GM19023 (cell line): ENCODE results near the gene F7.
"Not testable (repeated sequence)": the region's sequence is repeated elsewhere in the genome, so short reads cannot be mapped to it uniquely, and the experiment has no call there.

Experiments used
- ATAC-seq: cut with Tn5 transposase; IDR thresholded peaks from one replicate; pipeline ENCODE4 v1.9.1; 2021; ENCODE audit warnings: mild to moderate bottlenecking, moderate library complexity; ENCODE audit not compliant: unreplicated experiment

The F7 gene

GRCh38 chr13:113150550-113151365 lies 45.2 kb downstream of the F7 start:
- no peak for ATAC-seq

- no peak for ATAC-seq
Measured at GRCh38 chr13:113151745-113152690, 46.4 kb downstream of the F7 start.

- no peak for ATAC-seq
Measured at GRCh38 chr13:113152691-113152983, 47.0 kb downstream of the F7 start.

- no peak for ATAC-seq
Measured at GRCh38 chr13:113152984-113153809, 47.6 kb downstream of the F7 start.

GRCh38 chr13:113153810-113154748 lies 48.5 kb downstream of the F7 start:
- no peak for ATAC-seq

GRCh38 chr13:113155201-113155600 lies 49.6 kb downstream of the F7 start:
- ATAC-seq: no peak

- ATAC-seq: no peak
Measured at GRCh38 chr13:113155982-113156655, 50.5 kb downstream of the F7 start.

- no peak for ATAC-seq
Measured at GRCh38 chr13:113157206-113157928, 51.8 kb downstream of the F7 start.

GRCh38 chr13:113157929-113158747 lies 52.5 kb downstream of the F7 start, which contains the start of gene PROZ:
PROZ (plus strand) TSS chr13:113158648; CDS start chr13:113158661, 13 bp downstream.
- ATAC-seq: no peak

- no peak for ATAC-seq
Measured at GRCh38 chr13:113158946-113159345, 53.4 kb downstream of the F7 start.

- ATAC-seq: no peak
Measured at GRCh38 chr13:113159701-113160100, 54.1 kb downstream of the F7 start.

- no peak for ATAC-seq
Measured at GRCh38 chr13:113160983-113161382, 55.4 kb downstream of the F7 start.

GRCh38 chr13:113161433-113161832 lies 55.8 kb downstream of the F7 start:
- ATAC-seq: no peak

- ATAC-seq: not testable (repeated sequence)
Measured at GRCh38 chr13:113161975-113162374, 56.4 kb downstream of the F7 start.

GRCh38 chr13:113162783-113163685 lies 57.4 kb downstream of the F7 start:
- no peak for ATAC-seq

GRCh38 chr13:113164492-113164891 lies 58.9 kb downstream of the F7 start:
- no peak for ATAC-seq

GRCh38 chr13:113166266-113166665 lies 60.7 kb downstream of the F7 start:
- ATAC-seq: no peak
